DMS79 treated with DMSO at 0.1 percent for 48 hours (cell line): ENCODE results near the gene UNKL.
"Not testable (repeated sequence)": the region's sequence is repeated elsewhere in the genome, so short reads cannot be mapped to it uniquely, and the experiment has no call there.

Source experiments
- DNase-seq: peaks from one replicate; lab custom pipeline; 2025; lab: John Stamatoyannopoulos, UW

Gene UNKL

GRCh38 chr16:1445518-1446203 is 31.2 kb upstream of the UNKL start:
- no peak for DNase-seq

- no peak for DNase-seq
Observed at GRCh38 chr16:1444730-1445517, 30.4 kb upstream of the UNKL start.

- DNase-seq: no peak
Observed at GRCh38 chr16:1443980-1444729, 29.7 kb upstream of the UNKL start, which contains the start of gene CCDC154. Gene CCDC154 (minus strand): TSS chr16:1444556. CDS start chr16:1444322, 234 bp downstream.

- DNase-seq: no peak
Observed at GRCh38 chr16:1443403-1443973, 29.0 kb upstream of the UNKL start.

GRCh38 chr16:1442697-1443096 is 28.2 kb upstream of the UNKL start:
- no peak for DNase-seq

- no peak for DNase-seq
Observed at GRCh38 chr16:1441391-1441829, 26.9 kb upstream of the UNKL start.

- not testable (repeated sequence) for DNase-seq
Observed at GRCh38 chr16:1439699-1440074, 25.2 kb upstream of the UNKL start.

- DNase-seq: no peak
Observed at GRCh38 chr16:1439058-1439698, 24.7 kb upstream of the UNKL start.

GRCh38 chr16:1438229-1439057 is 23.9 kb upstream of the UNKL start:
- no peak for DNase-seq

GRCh38 chr16:1437606-1438005 is 23.1 kb upstream of the UNKL start:
- no peak for DNase-seq

- DNase-seq: no peak
Observed at GRCh38 chr16:1436731-1437355, 22.3 kb upstream of the UNKL start.

- no peak for DNase-seq
Observed at GRCh38 chr16:1435921-1436697, 21.6 kb upstream of the UNKL start.

GRCh38 chr16:1434644-1435592 is 20.4 kb upstream of the UNKL start:
- DNase-seq: no peak

GRCh38 chr16:1433756-1434155 is 19.3 kb upstream of the UNKL start:
- no peak for DNase-seq

- DNase-seq: no peak
Observed at GRCh38 chr16:1433263-1433560, 18.7 kb upstream of the UNKL start.

- DNase-seq: no peak
Observed at GRCh38 chr16:1432388-1433262, 18.1 kb upstream of the UNKL start.

- DNase-seq: no peak
Observed at GRCh38 chr16:1431497-1432270, 17.2 kb upstream of the UNKL start.
